HG03280 (cell line): ENCODE results near the gene CHSY1.

Experiments used
- ATAC-seq: cut with Tn5 transposase; IDR thresholded peaks from one replicate; pipeline ENCODE4 v1.9.1; 2021; ENCODE audit warnings: mild to moderate bottlenecking, moderate library complexity; ENCODE audit not compliant: unreplicated experiment

The CHSY1 gene

GRCh38 chr15:101213570-101213969 lies 38.3 kb downstream of the CHSY1 start:
- ATAC-seq: no peak

- ATAC-seq: no peak
These were observed 38.7 kb downstream of the CHSY1 start for GRCh38 chr15:101213147-101213546.

- ATAC-seq: no peak
These were observed 40.0 kb downstream of the CHSY1 start for GRCh38 chr15:101211897-101212296.

GRCh38 chr15:101210466-101210865 lies 41.4 kb downstream of the CHSY1 start:
- ATAC-seq: no peak

- no peak for ATAC-seq
These were observed 41.8 kb downstream of the CHSY1 start for GRCh38 chr15:101210058-101210457.

- ATAC-seq: no peak
These were observed 42.5 kb downstream of the CHSY1 start for GRCh38 chr15:101209285-101209845.

- no peak for ATAC-seq
These were observed 44.0 kb downstream of the CHSY1 start for GRCh38 chr15:101207867-101208288.

- no peak for ATAC-seq
These were observed 45.7 kb downstream of the CHSY1 start for GRCh38 chr15:101206176-101206591.

GRCh38 chr15:101204739-101205535 lies 46.9 kb downstream of the CHSY1 start:
- ATAC-seq: no peak

- ATAC-seq: no peak
These were observed 48.1 kb downstream of the CHSY1 start for GRCh38 chr15:101203607-101204189.

GRCh38 chr15:101203029-101203573 lies 48.7 kb downstream of the CHSY1 start:
- ATAC-seq: no peak

GRCh38 chr15:101201411-101202174 lies 50.3 kb downstream of the CHSY1 start:
- no peak for ATAC-seq

GRCh38 chr15:101200181-101200580 lies 51.7 kb downstream of the CHSY1 start:
- peak; percentile 9 for ATAC-seq

- no peak for ATAC-seq
These were observed 53.0 kb downstream of the CHSY1 start for GRCh38 chr15:101198800-101199199.

GRCh38 chr15:101198031-101198575 lies 53.7 kb downstream of the CHSY1 start:
- no peak for ATAC-seq

- no peak for ATAC-seq
These were observed 57.2 kb downstream of the CHSY1 start for GRCh38 chr15:101194546-101195125.

GRCh38 chr15:101193806-101194545 lies 57.9 kb downstream of the CHSY1 start:
- no peak for ATAC-seq

- no peak for ATAC-seq
These were observed 58.7 kb downstream of the CHSY1 start for GRCh38 chr15:101193120-101193644.

- ATAC-seq: no peak
These were observed 59.8 kb downstream of the CHSY1 start for GRCh38 chr15:101192081-101192480.

GRCh38 chr15:101191242-101191641 lies 60.6 kb downstream of the CHSY1 start:
- ATAC-seq: no peak
